Ovary (tissue), 3 donors: Measurements from ENCODE around the gene GRK4.

Source experiments
- POLR2A ChIP-seq: fragments of 450-650 bp; IDR thresholded peaks from one replicate; pipeline ENCODE4 v1.6.1; 2017; ENCODE audit warnings: antibody characterized with exemption, mild to moderate bottlenecking, moderate library complexity
- TF ChIP-seq, protein P1 (sequence below), 3 donors: fragments of 450-650 bp in 2 of 3; fragments of 200-600 bp in 1 of 3; IDR thresholded peaks; one replicate each; pipeline versions ENCODE4 v1.5.1 to v1.8.0; 2016 to 2022; ENCODE audit warnings: antibody characterized with exemption in 3 of 3, mild to moderate bottlenecking in 1 of 3
- donor health status: DM: no; HTN: no; CAD: no.

DNA sequence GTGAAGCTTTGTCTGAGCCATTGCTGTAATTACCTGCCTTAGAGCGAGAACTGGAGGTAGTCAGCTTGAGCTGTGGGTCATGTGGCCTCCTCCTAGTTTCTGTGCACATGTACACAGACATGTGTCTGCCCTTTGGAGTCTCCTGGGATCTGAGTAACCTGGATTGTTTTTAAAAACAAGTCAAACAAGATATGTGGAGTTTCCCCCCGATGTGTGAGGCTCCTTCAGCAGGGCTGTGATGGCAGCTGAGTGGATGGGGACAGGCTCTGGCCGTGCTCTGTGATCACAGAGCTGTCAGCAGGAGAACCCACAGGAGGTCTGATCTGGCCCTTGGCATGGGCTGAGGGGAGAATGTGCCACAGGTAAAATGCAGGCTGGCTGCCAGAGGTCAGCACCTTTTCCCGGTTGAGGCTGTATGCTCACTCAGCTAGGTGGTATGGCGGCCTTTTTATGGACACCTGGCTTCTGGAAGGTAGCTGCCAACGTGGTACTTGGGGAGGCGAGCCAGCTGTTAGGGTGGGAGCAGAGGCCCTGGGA, 38.5 kb upstream of the GRK4 start:
- no peak for TF ChIP-seq POLR2A
- TF ChIP-seq, protein P1, sequence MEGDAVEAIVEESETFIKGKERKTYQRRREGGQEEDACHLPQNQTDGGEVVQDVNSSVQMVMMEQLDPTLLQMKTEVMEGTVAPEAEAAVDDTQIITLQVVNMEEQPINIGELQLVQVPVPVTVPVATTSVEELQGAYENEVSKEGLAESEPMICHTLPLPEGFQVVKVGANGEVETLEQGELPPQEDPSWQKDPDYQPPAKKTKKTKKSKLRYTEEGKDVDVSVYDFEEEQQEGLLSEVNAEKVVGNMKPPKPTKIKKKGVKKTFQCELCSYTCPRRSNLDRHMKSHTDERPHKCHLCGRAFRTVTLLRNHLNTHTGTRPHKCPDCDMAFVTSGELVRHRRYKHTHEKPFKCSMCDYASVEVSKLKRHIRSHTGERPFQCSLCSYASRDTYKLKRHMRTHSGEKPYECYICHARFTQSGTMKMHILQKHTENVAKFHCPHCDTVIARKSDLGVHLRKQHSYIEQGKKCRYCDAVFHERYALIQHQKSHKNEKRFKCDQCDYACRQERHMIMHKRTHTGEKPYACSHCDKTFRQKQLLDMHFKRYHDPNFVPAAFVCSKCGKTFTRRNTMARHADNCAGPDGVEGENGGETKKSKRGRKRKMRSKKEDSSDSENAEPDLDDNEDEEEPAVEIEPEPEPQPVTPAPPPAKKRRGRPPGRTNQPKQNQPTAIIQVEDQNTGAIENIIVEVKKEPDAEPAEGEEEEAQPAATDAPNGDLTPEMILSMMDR (IDR thresholded peaks at IDR 0.05) = no peak
